DOHH2 (cell line): ENCODE data around the gene ATP9B.

ENCODE experiments used
- H3F3A ChIP-seq: fragments of 200-600 bp; sonication (generic), shearing (Covaris generic); 2 replicates; pipeline ENCODE4 v1.6.0; 2016; ENCODE audit warnings: antibody characterized with exemption, mild to moderate bottlenecking; ENCODE audit not compliant: control insufficient read depth, insufficient read depth
- H3K27ac ChIP-seq: fragments of 200-600 bp; sonication (generic); 2 replicates; pipeline ENCODE4 v1.5.1; 2014; ENCODE audit warnings: low read depth, mild to moderate bottlenecking, low read length, moderate library complexity
- H3K27me3 ChIP-seq: fragments of 200-600 bp; sonication (generic); 2 replicates; pipeline ENCODE4 v1.6.1; 2014; ENCODE audit warnings: mild to moderate bottlenecking, low read length, mixed read lengths; ENCODE audit not compliant: control insufficient read depth
- H3K36me3 ChIP-seq: fragments of 200-600 bp; sonication (generic); 2 replicates; pipeline ENCODE4 v1.6.1; 2014; ENCODE audit warnings: mild to moderate bottlenecking, low read length, moderate library complexity, mixed read lengths; ENCODE audit not compliant: control insufficient read depth
- H3K4me1 ChIP-seq: fragments of 200-600 bp; sonication (generic); 2 replicates; pipeline ENCODE4 v1.6.1; 2014; ENCODE audit warnings: mild to moderate bottlenecking, low read length, mixed read lengths; ENCODE audit not compliant: control insufficient read depth
- H3K4me2 ChIP-seq: fragments of 200-600 bp; sonication (generic); 2 replicates; pipeline ENCODE4 v1.6.0; 2014; ENCODE audit warnings: mild to moderate bottlenecking, low read length, moderate library complexity
- H3K4me3 ChIP-seq: fragments of 200-600 bp; sonication (generic); 2 replicates; pipeline ENCODE4 v1.5.1; 2014; ENCODE audit warnings: mild to moderate bottlenecking, low read length, mixed read lengths
- H3K79me2 ChIP-seq: fragments of 200-600 bp; sonication (generic); 2 replicates; pipeline ENCODE4 v1.6.1; 2014; ENCODE audit warnings: mild to moderate bottlenecking, low read length, mixed read lengths; ENCODE audit not compliant: control insufficient read depth
- H3K9me2 ChIP-seq: fragments of 200-600 bp; sonication (generic); replicated peaks from 2 replicates; pipeline ENCODE4 v1.6.1; 2014; ENCODE audit warnings: mild to moderate bottlenecking, low read length, mixed read lengths; ENCODE audit not compliant: control insufficient read depth
- H3K9me3 ChIP-seq: fragments of 200-600 bp; sonication (generic); 2 replicates; pipeline ENCODE4 v1.6.1; 2014; ENCODE audit warnings: antibody characterized with exemption, low read length, mixed read lengths; ENCODE audit not compliant: control insufficient read depth, insufficient read depth
- H4K20me1 ChIP-seq: fragments of 200-600 bp; sonication (generic); 2 replicates; pipeline ENCODE4 v1.6.0; 2014; ENCODE audit warnings: low read depth, mild to moderate bottlenecking, antibody characterized with exemption, low read length, moderate library complexity; ENCODE audit not compliant: control insufficient read depth, insufficient read depth
- CTCF ChIP-seq: fragments of 200-600 bp; sonication (generic); IDR thresholded peaks from one replicate; pipeline ENCODE4 v1.5.1; 2014; ENCODE audit warnings: antibody characterized with exemption, mild to moderate bottlenecking, low read depth, low read length; ENCODE audit not compliant: poor library complexity, severe bottlenecking
- EZH2phosphoT487 ChIP-seq: fragments of 200-600 bp; sonication (generic); IDR thresholded peaks from 2 replicates; pipeline ENCODE4 v1.6.1; 2017; ENCODE audit warnings: borderline replicate concordance, mild to moderate bottlenecking, antibody characterized with exemption, low read length, moderate library complexity, mixed read lengths

Gene ATP9B

GRCh38 chr18:79410171-79410641 lies 341.0 kb downstream of the ATP9B start:
- H3K79me2 ChIP-seq: peaks cover 87% of the 10 kb centered on the region
- H3K36me3 ChIP-seq: peaks cover 30% of the 10 kb centered on the region
- peaks cover 15% of the 10 kb centered on the region for H3K4me1 ChIP-seq
- no peak overlapping the region for H3K4me2 ChIP-seq
- H4K20me1 ChIP-seq: no peaks in the 10 kb centered on the region
- no peaks in the 10 kb centered on the region for H3K27me3 ChIP-seq
- no peaks in the 10 kb centered on the region for H3F3A ChIP-seq
- H3K4me3 ChIP-seq: no peak overlapping the region
- no peaks in the 10 kb centered on the region for H3K9me2 ChIP-seq
- H3K9me3 ChIP-seq: no peaks in the 10 kb centered on the region
- H3K27ac ChIP-seq: no peak overlapping the region
- no peak for TF ChIP-seq CTCF
- TF ChIP-seq EZH2phosphoT487: no peak

- H3F3A ChIP-seq: no peaks in the 10 kb centered on the region
- H3K27me3 ChIP-seq: no peaks in the 10 kb centered on the region
- H3K9me3 ChIP-seq: no peaks in the 10 kb centered on the region
- no peak overlapping the region for H3K27ac ChIP-seq
- no peaks in the 10 kb centered on the region for H3K9me2 ChIP-seq
- H3K4me3 ChIP-seq: no peak overlapping the region
- H4K20me1 ChIP-seq: no peaks in the 10 kb centered on the region
- peaks cover 30% of the 10 kb centered on the region for H3K36me3 ChIP-seq
- H3K4me1 ChIP-seq: peaks cover 7% of the 10 kb centered on the region
- H3K4me2 ChIP-seq: no peak overlapping the region
- H3K79me2 ChIP-seq: peaks cover 87% of the 10 kb centered on the region
- TF ChIP-seq CTCF (no peak), EZH2phosphoT487 (no peak)
Measured at GRCh38 chr18:79410731-79411613, 341.8 kb downstream of the ATP9B start.

GRCh38 chr18:79411614-79412526 lies 342.7 kb downstream of the ATP9B start:
- no peaks in the 10 kb centered on the region for H3K27me3 ChIP-seq
- H3K9me2 ChIP-seq: no peaks in the 10 kb centered on the region
- H3K4me2 ChIP-seq: no peak overlapping the region
- H4K20me1 ChIP-seq: no peaks in the 10 kb centered on the region
- no peaks in the 10 kb centered on the region for H3K4me1 ChIP-seq
- H3K9me3 ChIP-seq: no peaks in the 10 kb centered on the region
- peaks cover 30% of the 10 kb centered on the region for H3K36me3 ChIP-seq
- peaks cover 87% of the 10 kb centered on the region for H3K79me2 ChIP-seq
- no peaks in the 10 kb centered on the region for H3F3A ChIP-seq
- no peak for TF ChIP-seq CTCF
- TF ChIP-seq EZH2phosphoT487: no peak
- no peak overlapping the region for H3K4me3 ChIP-seq
- H3K27ac ChIP-seq: no peak overlapping the region
